HEK293T (cell line): ENCODE results near the gene CST8.

Experiments used
- BHLHE40 ChIP-seq: fragments of 450-650 bp; IDR thresholded peaks from 2 replicates; pipeline ENCODE4 v1.6.1; 2016; ENCODE audit warnings: mild to moderate bottlenecking, moderate library complexity, borderline replicate concordance
- CTBP1 ChIP-seq: fragments of 450-650 bp; IDR thresholded peaks from 2 replicates; pipeline ENCODE4 v1.6.1; 2016; ENCODE audit warnings: borderline replicate concordance
- ELF4 ChIP-seq: fragments of 450-650 bp; IDR thresholded peaks from 2 replicates; pipeline ENCODE4 v1.6.1; 2017; ENCODE audit warnings: antibody characterized with exemption
- FOXK2 ChIP-seq: fragments of 450-650 bp; IDR thresholded peaks from 2 replicates; pipeline ENCODE4 v1.6.1; 2016; ENCODE audit warnings: mild to moderate bottlenecking
- FOXM1 ChIP-seq: fragments of 450-650 bp; IDR thresholded peaks from 2 replicates; pipeline ENCODE4 v1.6.1; 2017; ENCODE audit warnings: mild to moderate bottlenecking, borderline replicate concordance
- LEF1 ChIP-seq: fragments of 450-650 bp; IDR thresholded peaks from 2 replicates; pipeline ENCODE4 v1.6.1; 2017; ENCODE audit warnings: mild to moderate bottlenecking, borderline replicate concordance
- NFRKB ChIP-seq: fragments of 450-650 bp; IDR thresholded peaks from 2 replicates; pipeline ENCODE4 v1.6.1; 2016; ENCODE audit warnings: mild to moderate bottlenecking, moderate library complexity
- SP1 ChIP-seq: fragments of 450-650 bp; IDR thresholded peaks from 2 replicates; pipeline ENCODE4 v1.6.1; 2017
- SUZ12 ChIP-seq: fragments of 450-650 bp; IDR thresholded peaks from 2 replicates; pipeline ENCODE4 v1.6.1; 2016; ENCODE audit warnings: mild to moderate bottlenecking
- ZNF384 ChIP-seq: fragments of 450-650 bp; IDR thresholded peaks from 2 replicates; pipeline ENCODE4 v1.6.1; 2016

DNA sequence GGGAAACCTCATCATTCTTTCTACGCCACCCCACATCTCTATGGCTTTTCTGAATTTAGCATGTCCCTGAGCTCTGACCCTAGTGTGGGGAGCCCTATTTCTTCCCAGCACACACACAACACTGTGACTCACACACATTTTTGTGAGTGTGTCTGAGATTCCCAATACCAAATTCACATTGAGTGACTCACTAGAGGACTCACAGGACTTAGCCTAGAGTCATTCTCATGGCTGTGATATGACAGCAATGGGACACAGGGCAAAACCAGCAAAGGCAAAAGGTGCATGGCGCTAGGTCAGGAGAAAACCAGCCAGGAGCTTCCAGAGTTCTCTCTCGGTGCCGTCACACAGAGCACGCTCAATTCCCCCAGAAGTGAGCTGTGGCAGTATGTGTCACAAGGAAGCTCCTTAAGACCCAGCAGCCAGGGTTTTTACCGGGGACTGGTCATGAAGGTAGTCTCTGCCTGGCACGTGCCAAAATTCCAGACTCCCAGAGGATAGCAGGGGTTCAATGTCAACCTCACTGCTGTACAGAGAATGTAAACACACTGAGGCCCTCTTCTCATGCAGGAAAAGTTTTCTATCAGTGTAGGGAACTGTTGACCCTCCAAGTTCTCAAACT lies 45.2 kb upstream of the CST8 start:
- TF ChIP-seq FOXM1 (no peak), SUZ12 (no peak), SP1 (no peak), ELF4 (no peak), BHLHE40 (no peak), CTBP1 (no peak), LEF1 (no peak), NFRKB (no peak), ZNF384 (no peak), FOXK2 (no peak)
